ENCODE measurements around the gene PDE12. TPM values are rescaled to one million over a fixed set of nuclear protein-coding genes. Genes with fewer than 3 reads are reported as not detected.
"Not testable (repeated sequence)": the region's sequence is repeated elsewhere in the genome, so short reads cannot be mapped to it uniquely, and the experiment has no call there.

The PDE12 gene
- total RNA-seq, 1 donor from 2014 or later = 16.2 TPM

GRCh38 chr3:57600195-57600594 lies 44.1 kb downstream of the PDE12 start:
- no peaks in the 10 kb centered on the region for H3K9me3 Mint-ChIP-seq (ENCODE audit: unreplicated experiment)
- H3K27me3 ChIP-seq (ENCODE audit: insufficient read depth, low read length) = no peaks in the 10 kb centered on the region
- no peak overlapping the region for H3K4me3 ChIP-seq (ENCODE audit: insufficient read depth, low read depth, low read length)
- peaks cover 8% of the 10 kb centered on the region for H3K4me1 ChIP-seq (ENCODE audit: insufficient read depth, low read length)
- peaks cover under 1% of the 10 kb centered on the region for H3K36me3 ChIP-seq (ENCODE audit: insufficient read depth, low read length)
- H3K36me3 Mint-ChIP-seq (ENCODE audit: low read depth, unreplicated experiment) = no peaks in the 10 kb centered on the region
- peaks cover 29% of the 10 kb centered on the region for H3K79me2 ChIP-seq (ENCODE audit: insufficient read depth, low read length)
- H2AFZ ChIP-seq (ENCODE audit: low read depth, low read length) = no peak overlapping the region
- no peak overlapping the region for H3K27ac Mint-ChIP-seq (ENCODE audit: unreplicated experiment)
- H3K27me3 Mint-ChIP-seq (ENCODE audit: low read depth, unreplicated experiment) = no peaks in the 10 kb centered on the region
- DNase-seq (ENCODE audit: low read depth) = no peak
- H3K4me1 Mint-ChIP-seq (ENCODE audit: low read depth, unreplicated experiment) = peaks cover 5% of the 10 kb centered on the region
- H3K27ac ChIP-seq (ENCODE audit: low read depth, low read length) = no peak overlapping the region
- no peak overlapping the region for H3K4me2 ChIP-seq (ENCODE audit: low read length)
- no peak for FAIRE-seq
- no peaks in the 10 kb centered on the region for H3K9me3 ChIP-seq (ENCODE audit: insufficient read depth, low read depth, low read length)
- H4K20me1 ChIP-seq (ENCODE audit: insufficient read depth, low read length) = peaks cover 15% of the 10 kb centered on the region
- H3K9ac ChIP-seq (ENCODE audit: low read length) = no peak overlapping the region
- no peak overlapping the region for H3K4me3 Mint-ChIP-seq (ENCODE audit: unreplicated experiment)
- TF ChIP-seq CTCF (IDR thresholded peaks at IDR 0.05; ENCODE audit: insufficient read depth, low read depth, low read length) (no peak), EZH2 (IDR thresholded peaks at IDR 0.05; ENCODE audit: insufficient read depth, low read length) (no peak)

GRCh38 chr3:57604971-57605370 lies 48.9 kb downstream of the PDE12 start:
- Histone ChIP-seq H3K9me3 (ENCODE audit: insufficient read depth, low read depth, low read length) (no peaks in the 10 kb centered on the region), H3K27me3 (ENCODE audit: insufficient read depth, low read length) (no peaks in the 10 kb centered on the region), H2AFZ (ENCODE audit: low read depth, low read length) (no peak overlapping the region), H3K4me2 (ENCODE audit: low read length) (no peak overlapping the region), H3K79me2 (ENCODE audit: insufficient read depth, low read length) (no peaks in the 10 kb centered on the region), H4K20me1 (ENCODE audit: insufficient read depth, low read length) (no peaks in the 10 kb centered on the region), H3K4me1 (ENCODE audit: insufficient read depth, low read length) (no peaks in the 10 kb centered on the region), H3K36me3 (ENCODE audit: insufficient read depth, low read length) (no peaks in the 10 kb centered on the region), H3K9ac (ENCODE audit: low read length) (no peak overlapping the region), H3K27ac (ENCODE audit: low read depth, low read length) (no peak overlapping the region), H3K4me3 (ENCODE audit: insufficient read depth, low read depth, low read length) (no peak overlapping the region)
- no peaks in the 10 kb centered on the region for H3K27me3 Mint-ChIP-seq (ENCODE audit: low read depth, unreplicated experiment)
- peaks cover 21% of the 10 kb centered on the region for H3K9me3 Mint-ChIP-seq (ENCODE audit: unreplicated experiment)
- H3K36me3 Mint-ChIP-seq (ENCODE audit: low read depth, unreplicated experiment) = peaks cover 21% of the 10 kb centered on the region
- no peak for TF ChIP-seq EZH2 (IDR thresholded peaks at IDR 0.05; ENCODE audit: insufficient read depth, low read length)
- no peak for TF ChIP-seq CTCF (IDR thresholded peaks at IDR 0.05; ENCODE audit: insufficient read depth, low read depth, low read length)
- no peak overlapping the region for H3K4me3 Mint-ChIP-seq (ENCODE audit: unreplicated experiment)
- FAIRE-seq (no peak), DNase-seq (ENCODE audit: low read depth) (no peak)
- H3K27ac Mint-ChIP-seq (ENCODE audit: unreplicated experiment) = no peak overlapping the region
- H3K4me1 Mint-ChIP-seq (ENCODE audit: low read depth, unreplicated experiment) = no peaks in the 10 kb centered on the region

GRCh38 chr3:57605683-57606082 lies 49.6 kb downstream of the PDE12 start:
- no peak for DNase-seq (ENCODE audit: low read depth)
- TF ChIP-seq EZH2 (IDR thresholded peaks at IDR 0.05; ENCODE audit: insufficient read depth, low read length) (no peak), CTCF (IDR thresholded peaks at IDR 0.05; ENCODE audit: insufficient read depth, low read depth, low read length) (no peak)
- Histone ChIP-seq H3K4me2 (ENCODE audit: low read length) (no peak overlapping the region), H3K27me3 (ENCODE audit: insufficient read depth, low read length) (no peaks in the 10 kb centered on the region), H3K9ac (ENCODE audit: low read length) (no peak overlapping the region), H3K4me3 (ENCODE audit: insufficient read depth, low read depth, low read length) (no peak overlapping the region), H3K27ac (ENCODE audit: low read depth, low read length) (no peak overlapping the region), H3K9me3 (ENCODE audit: insufficient read depth, low read depth, low read length) (no peaks in the 10 kb centered on the region), H3K4me1 (ENCODE audit: insufficient read depth, low read length) (no peaks in the 10 kb centered on the region), H4K20me1 (ENCODE audit: insufficient read depth, low read length) (no peaks in the 10 kb centered on the region), H2AFZ (ENCODE audit: low read depth, low read length) (no peak overlapping the region), H3K36me3 (ENCODE audit: insufficient read depth, low read length) (no peaks in the 10 kb centered on the region), H3K79me2 (ENCODE audit: insufficient read depth, low read length) (no peaks in the 10 kb centered on the region)
- Mint-ChIP-seq H3K9me3 (ENCODE audit: unreplicated experiment) (peaks cover 28% of the 10 kb centered on the region), H3K27ac (ENCODE audit: unreplicated experiment) (no peak overlapping the region), H3K4me1 (ENCODE audit: low read depth, unreplicated experiment) (no peaks in the 10 kb centered on the region), H3K27me3 (ENCODE audit: low read depth, unreplicated experiment) (no peaks in the 10 kb centered on the region), H3K36me3 (ENCODE audit: low read depth, unreplicated experiment) (peaks cover 24% of the 10 kb centered on the region), H3K4me3 (ENCODE audit: unreplicated experiment) (no peak overlapping the region)
- no peak for FAIRE-seq

- not testable (repeated sequence) for H3K4me3 Mint-ChIP-seq (ENCODE audit: unreplicated experiment); H3K27ac Mint-ChIP-seq (ENCODE audit: unreplicated experiment); H4K20me1 ChIP-seq (ENCODE audit: insufficient read depth, low read length); H3K4me2 ChIP-seq (ENCODE audit: low read length); H3K27me3 ChIP-seq (ENCODE audit: insufficient read depth, low read length); H2AFZ ChIP-seq (ENCODE audit: low read depth, low read length); FAIRE-seq; H3K27me3 Mint-ChIP-seq (ENCODE audit: low read depth, unreplicated experiment); DNase-seq (ENCODE audit: low read depth); H3K9me3 ChIP-seq (ENCODE audit: insufficient read depth, low read depth, low read length); H3K36me3 ChIP-seq (ENCODE audit: insufficient read depth, low read length); H3K79me2 ChIP-seq (ENCODE audit: insufficient read depth, low read length); H3K9ac ChIP-seq (ENCODE audit: low read length); H3K27ac ChIP-seq (ENCODE audit: low read depth, low read length); H3K4me1 ChIP-seq (ENCODE audit: insufficient read depth, low read length); H3K4me3 ChIP-seq (ENCODE audit: insufficient read depth, low read depth, low read length); H3K4me1 Mint-ChIP-seq (ENCODE audit: low read depth, unreplicated experiment)
- Mint-ChIP-seq H3K9me3 (ENCODE audit: unreplicated experiment) (peaks cover 28% of the 10 kb centered on the region), H3K36me3 (ENCODE audit: low read depth, unreplicated experiment) (peaks cover 21% of the 10 kb centered on the region)
Measured at GRCh38 chr3:57611870-57612269, 55.8 kb downstream of the PDE12 start.

All from astrocyte (in vitro differentiated cells and primary cell).